Mammary epithelial cell (primary cell): Measurements from ENCODE around the gene KCNK1.

Experiments
- EZH2 ChIP-seq: IDR thresholded peaks from 2 replicates; pipeline ENCODE4 v1.6.1; 2012; ENCODE audit warnings: low read length, inconsistent platforms, borderline replicate concordance
- TF ChIP-seq, protein P1 (sequence below), 2 donors: IDR thresholded peaks in 1 of 2; conservative IDR thresholded peaks in 1 of 2; 2 replicates each; pipeline ENCODE4 v1.5.1; 2011 to 2012; ENCODE audit warnings: inconsistent platforms in 2 of 2, low read length in 2 of 2, mild to moderate bottlenecking in 2 of 2, control low read depth in 1 of 2, low read depth in 1 of 2; ENCODE audit not compliant: insufficient read depth in 1 of 2; ENCODE audit errors: extremely low read depth in 1 of 2

- TF ChIP-seq, protein P1, sequence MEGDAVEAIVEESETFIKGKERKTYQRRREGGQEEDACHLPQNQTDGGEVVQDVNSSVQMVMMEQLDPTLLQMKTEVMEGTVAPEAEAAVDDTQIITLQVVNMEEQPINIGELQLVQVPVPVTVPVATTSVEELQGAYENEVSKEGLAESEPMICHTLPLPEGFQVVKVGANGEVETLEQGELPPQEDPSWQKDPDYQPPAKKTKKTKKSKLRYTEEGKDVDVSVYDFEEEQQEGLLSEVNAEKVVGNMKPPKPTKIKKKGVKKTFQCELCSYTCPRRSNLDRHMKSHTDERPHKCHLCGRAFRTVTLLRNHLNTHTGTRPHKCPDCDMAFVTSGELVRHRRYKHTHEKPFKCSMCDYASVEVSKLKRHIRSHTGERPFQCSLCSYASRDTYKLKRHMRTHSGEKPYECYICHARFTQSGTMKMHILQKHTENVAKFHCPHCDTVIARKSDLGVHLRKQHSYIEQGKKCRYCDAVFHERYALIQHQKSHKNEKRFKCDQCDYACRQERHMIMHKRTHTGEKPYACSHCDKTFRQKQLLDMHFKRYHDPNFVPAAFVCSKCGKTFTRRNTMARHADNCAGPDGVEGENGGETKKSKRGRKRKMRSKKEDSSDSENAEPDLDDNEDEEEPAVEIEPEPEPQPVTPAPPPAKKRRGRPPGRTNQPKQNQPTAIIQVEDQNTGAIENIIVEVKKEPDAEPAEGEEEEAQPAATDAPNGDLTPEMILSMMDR (conservative IDR thresholded peaks at IDR 0.05 in 1 of 2, IDR thresholded peaks at IDR 0.05 in 1 of 2; ENCODE audit: extremely low read depth in 1 of 2, insufficient read depth in 1 of 2, low read depth in 1 of 2, low read length in 2 of 2), result no peak
- no peak for TF ChIP-seq EZH2
These were observed at the start of gene KCNK1 for GRCh38 chr1:233613252-233614172.
